PFSK-1 (cell line): ENCODE measurements around the gene ARMC6.

Experiments
- FOXP2 ChIP-seq: optimal IDR thresholded peaks from 2 replicates; pipeline ENCODE3; 2011; ENCODE audit warnings: borderline replicate concordance, control low read depth, inconsistent platforms; ENCODE audit not compliant: insufficient read depth; ENCODE audit errors: extremely low read length, extremely low read depth
- POLR2AphosphoS5 ChIP-seq: IDR thresholded peaks from 2 replicates; pipeline ENCODE4 v1.6.1; 2012; ENCODE audit warnings: low read depth, mild to moderate bottlenecking, control low read depth, low read length, moderate library complexity
- SIN3A ChIP-seq: IDR thresholded peaks from 2 replicates; pipeline ENCODE4 v1.6.1; 2012; ENCODE audit warnings: mild to moderate bottlenecking, low read length, moderate library complexity, borderline replicate concordance; ENCODE audit not compliant: insufficient read depth
- TAF1 ChIP-seq: IDR thresholded peaks from 2 replicates; pipeline ENCODE4 v1.6.1; 2012; ENCODE audit warnings: low read length, control low read depth, borderline replicate concordance; ENCODE audit not compliant: insufficient read depth
- TF ChIP-seq, protein P1 (sequence below), 2 experiments: IDR thresholded peaks; 2 replicates each; pipeline versions ENCODE4 v1.6.1 to v1.8.0; 2011 to 2012; ENCODE audit warnings: low read depth in 2 of 2, low read length in 2 of 2, control low read depth in 1 of 2, inconsistent platforms in 1 of 2, mild to moderate bottlenecking in 1 of 2, moderate library complexity in 1 of 2; ENCODE audit not compliant: insufficient read depth in 1 of 2

Gene ARMC6

DNA sequence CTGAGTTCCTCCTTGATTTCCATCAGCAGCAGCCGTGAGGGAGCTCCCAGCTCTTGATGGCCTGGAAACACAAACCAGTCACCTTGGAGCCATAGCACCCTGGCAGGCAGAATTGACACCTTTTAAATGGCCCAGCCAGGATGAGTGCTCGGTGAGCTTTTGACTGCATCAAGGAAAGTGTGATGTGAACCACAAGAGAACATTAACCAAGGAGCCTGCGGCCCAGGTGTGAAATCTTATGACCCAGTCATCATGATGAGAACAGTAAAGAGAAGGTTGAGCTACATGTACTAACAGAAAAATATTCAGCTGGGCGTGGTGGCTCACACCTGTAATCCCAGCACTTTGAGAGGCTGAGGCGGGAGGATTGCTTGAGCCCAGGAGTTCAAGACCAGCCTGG is 22.9 kb upstream of the ARMC6 start:
- TF ChIP-seq TAF1: no peak
- no peak for TF ChIP-seq FOXP2
- no peak for TF ChIP-seq SIN3A
- TF ChIP-seq POLR2AphosphoS5: no peak
- TF ChIP-seq, protein P1, sequence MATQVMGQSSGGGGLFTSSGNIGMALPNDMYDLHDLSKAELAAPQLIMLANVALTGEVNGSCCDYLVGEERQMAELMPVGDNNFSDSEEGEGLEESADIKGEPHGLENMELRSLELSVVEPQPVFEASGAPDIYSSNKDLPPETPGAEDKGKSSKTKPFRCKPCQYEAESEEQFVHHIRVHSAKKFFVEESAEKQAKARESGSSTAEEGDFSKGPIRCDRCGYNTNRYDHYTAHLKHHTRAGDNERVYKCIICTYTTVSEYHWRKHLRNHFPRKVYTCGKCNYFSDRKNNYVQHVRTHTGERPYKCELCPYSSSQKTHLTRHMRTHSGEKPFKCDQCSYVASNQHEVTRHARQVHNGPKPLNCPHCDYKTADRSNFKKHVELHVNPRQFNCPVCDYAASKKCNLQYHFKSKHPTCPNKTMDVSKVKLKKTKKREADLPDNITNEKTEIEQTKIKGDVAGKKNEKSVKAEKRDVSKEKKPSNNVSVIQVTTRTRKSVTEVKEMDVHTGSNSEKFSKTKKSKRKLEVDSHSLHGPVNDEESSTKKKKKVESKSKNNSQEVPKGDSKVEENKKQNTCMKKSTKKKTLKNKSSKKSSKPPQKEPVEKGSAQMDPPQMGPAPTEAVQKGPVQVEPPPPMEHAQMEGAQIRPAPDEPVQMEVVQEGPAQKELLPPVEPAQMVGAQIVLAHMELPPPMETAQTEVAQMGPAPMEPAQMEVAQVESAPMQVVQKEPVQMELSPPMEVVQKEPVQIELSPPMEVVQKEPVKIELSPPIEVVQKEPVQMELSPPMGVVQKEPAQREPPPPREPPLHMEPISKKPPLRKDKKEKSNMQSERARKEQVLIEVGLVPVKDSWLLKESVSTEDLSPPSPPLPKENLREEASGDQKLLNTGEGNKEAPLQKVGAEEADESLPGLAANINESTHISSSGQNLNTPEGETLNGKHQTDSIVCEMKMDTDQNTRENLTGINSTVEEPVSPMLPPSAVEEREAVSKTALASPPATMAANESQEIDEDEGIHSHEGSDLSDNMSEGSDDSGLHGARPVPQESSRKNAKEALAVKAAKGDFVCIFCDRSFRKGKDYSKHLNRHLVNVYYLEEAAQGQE (IDR thresholded peaks at IDR 0.05; ENCODE audit: insufficient read depth in 1 of 2, low read depth in 2 of 2, low read length in 2 of 2): no peak

DNA sequence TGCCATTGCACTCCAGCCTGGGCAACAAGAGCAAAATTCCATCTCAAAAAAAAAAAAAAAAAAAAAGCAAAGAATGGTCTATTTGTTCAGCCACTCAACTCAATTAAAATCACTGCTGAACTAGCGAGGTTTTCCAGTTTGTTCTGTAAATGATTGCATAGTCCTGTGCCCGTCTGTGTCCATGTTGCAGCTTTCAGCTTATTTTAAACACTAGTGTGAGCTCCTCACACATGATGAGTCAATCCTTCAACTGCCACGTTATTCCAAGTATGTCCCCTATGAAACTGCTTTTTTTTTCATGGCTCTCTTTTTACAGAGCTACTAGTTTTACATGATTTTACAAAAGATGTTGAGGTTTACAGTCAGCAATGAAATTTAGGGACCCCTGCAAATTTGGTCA is 12.3 kb upstream of the ARMC6 start:
- TF ChIP-seq TAF1 (no peak), POLR2AphosphoS5 (no peak), FOXP2 (no peak), SIN3A (no peak)
- TF ChIP-seq, protein P1 (IDR thresholded peaks at IDR 0.05; ENCODE audit: insufficient read depth in 1 of 2, low read depth in 2 of 2, low read length in 2 of 2): no peak

DNA sequence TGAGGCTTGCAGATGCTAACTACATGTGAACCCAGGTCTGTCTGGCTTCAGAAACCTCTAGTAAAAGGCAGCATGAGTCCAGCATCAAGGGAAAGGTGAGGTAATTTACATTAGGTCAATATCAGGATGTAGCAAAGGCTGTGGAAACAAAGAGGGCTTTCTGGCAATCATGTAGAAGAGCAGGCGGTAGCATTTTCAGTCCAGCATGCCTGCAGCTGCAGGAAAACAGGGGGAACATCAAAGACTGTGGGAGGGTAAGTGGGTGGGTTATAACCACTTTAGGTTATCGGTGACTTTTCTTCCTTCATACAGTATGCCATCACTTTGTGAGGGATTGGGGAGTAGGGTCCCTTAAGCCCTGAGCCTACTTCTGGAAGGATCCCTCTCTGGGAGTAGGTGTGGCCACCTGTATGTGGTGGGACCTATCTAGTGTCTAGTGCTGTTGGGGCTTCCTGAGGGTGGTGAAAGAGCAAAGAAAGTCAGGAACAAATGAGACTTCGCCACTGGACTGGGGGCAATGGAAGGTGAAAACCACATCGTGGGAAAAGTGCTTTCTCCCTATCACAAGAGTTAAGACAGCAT is 10.9 kb upstream of the ARMC6 start:
- no peak for TF ChIP-seq POLR2AphosphoS5
- TF ChIP-seq TAF1: no peak
- no peak for TF ChIP-seq FOXP2
- TF ChIP-seq SIN3A: no peak
- TF ChIP-seq, protein P1 (IDR thresholded peaks at IDR 0.05; ENCODE audit: insufficient read depth in 1 of 2, low read depth in 2 of 2, low read length in 2 of 2): no peak

DNA sequence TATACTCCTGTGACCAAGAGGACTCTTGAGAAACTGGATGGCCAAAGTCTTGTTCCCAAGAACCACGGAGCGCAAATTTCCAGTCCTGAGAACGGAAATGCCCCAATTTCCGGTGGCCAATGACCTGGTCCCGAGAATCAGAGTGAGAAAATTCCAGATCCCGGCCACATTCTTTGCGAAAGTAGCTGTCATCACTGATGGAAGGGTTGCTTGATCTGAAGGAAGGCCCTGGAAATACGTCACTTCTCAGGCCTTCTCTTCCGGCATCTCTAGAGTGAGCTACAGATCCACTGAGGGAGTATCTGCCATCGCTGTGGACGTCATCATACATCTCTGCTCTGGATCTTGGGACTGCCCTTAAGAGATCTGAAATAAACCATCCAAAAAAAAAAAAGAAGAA is 7.5 kb upstream of the ARMC6 start:
- no peak for TF ChIP-seq TAF1
- TF ChIP-seq, protein P1 (IDR thresholded peaks at IDR 0.05; ENCODE audit: insufficient read depth in 1 of 2, low read depth in 2 of 2, low read length in 2 of 2): no peak
- TF ChIP-seq SIN3A: no peak
- TF ChIP-seq POLR2AphosphoS5: no peak
- no peak for TF ChIP-seq FOXP2
